ENCODE data around the gene HDAC4. TPM values are rescaled to one million over a fixed set of nuclear protein-coding genes. Genes with fewer than 3 reads are reported as not detected.

HDAC4 gene
- total RNA-seq, 4 donors from 2014 or later: 68.0 to 123 (median 86.5) TPM

DNA sequence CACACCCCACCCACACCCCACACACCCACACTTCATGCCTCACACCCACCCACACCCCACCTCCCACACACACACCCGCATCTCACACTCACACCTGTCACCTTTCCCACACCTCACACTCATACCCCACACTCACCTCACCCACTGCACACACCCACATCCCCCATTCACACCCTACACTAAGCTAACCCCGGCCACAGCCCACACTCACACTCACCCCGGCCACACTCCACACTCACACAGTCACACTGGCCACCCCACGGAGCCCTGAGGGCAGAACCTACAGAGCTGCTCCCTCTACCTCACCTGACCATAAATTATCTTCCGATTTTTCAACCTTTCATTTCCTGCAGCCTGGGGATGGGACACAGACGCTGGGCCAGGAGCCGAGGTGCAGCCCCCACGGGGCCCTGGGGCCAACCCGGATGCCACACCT is 241.3 kb downstream of the HDAC4 start:
- no peak for DNase-seq (ENCODE audit: low spot score in 2 of 2)
- Histone ChIP-seq H3K9me3 (no peaks in the 10 kb centered on the region), H3K27ac (no peak overlapping the region), H3K4me1 (peaks cover 0 to 41% (median 0%) of the 10 kb centered on the region in 4 donors), H3K27me3 (no peaks in the 10 kb centered on the region), H3K4me3 (no peak overlapping the region), H3K36me3 (peaks cover 0 to 61% (median 0%) of the 10 kb centered on the region in 3 donors)
- TF ChIP-seq, protein P1, sequence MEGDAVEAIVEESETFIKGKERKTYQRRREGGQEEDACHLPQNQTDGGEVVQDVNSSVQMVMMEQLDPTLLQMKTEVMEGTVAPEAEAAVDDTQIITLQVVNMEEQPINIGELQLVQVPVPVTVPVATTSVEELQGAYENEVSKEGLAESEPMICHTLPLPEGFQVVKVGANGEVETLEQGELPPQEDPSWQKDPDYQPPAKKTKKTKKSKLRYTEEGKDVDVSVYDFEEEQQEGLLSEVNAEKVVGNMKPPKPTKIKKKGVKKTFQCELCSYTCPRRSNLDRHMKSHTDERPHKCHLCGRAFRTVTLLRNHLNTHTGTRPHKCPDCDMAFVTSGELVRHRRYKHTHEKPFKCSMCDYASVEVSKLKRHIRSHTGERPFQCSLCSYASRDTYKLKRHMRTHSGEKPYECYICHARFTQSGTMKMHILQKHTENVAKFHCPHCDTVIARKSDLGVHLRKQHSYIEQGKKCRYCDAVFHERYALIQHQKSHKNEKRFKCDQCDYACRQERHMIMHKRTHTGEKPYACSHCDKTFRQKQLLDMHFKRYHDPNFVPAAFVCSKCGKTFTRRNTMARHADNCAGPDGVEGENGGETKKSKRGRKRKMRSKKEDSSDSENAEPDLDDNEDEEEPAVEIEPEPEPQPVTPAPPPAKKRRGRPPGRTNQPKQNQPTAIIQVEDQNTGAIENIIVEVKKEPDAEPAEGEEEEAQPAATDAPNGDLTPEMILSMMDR (IDR thresholded peaks at IDR 0.05): no peak
- no peak for TF ChIP-seq EP300 (IDR thresholded peaks at IDR 0.05)
- 93 to 96% methylated on average over 9 of the region's 9 CpGs for WGBS, 2 donors

GRCh38 chr2:239158641-239159475 is 242.0 kb downstream of the HDAC4 start:
- H3K9me3 ChIP-seq: no peaks in the 10 kb centered on the region
- DNase-seq (ENCODE audit: low spot score in 2 of 2): peak in 1 of 2 donors; percentile 10
- peaks cover 0 to 66% (median 0%) of the 10 kb centered on the region in 3 donors for H3K36me3 ChIP-seq
- H3K27me3 ChIP-seq: no peaks in the 10 kb centered on the region
- no peak overlapping the region for H3K4me3 ChIP-seq
- peaks cover 0 to 43% (median 0%) of the 10 kb centered on the region in 4 donors for H3K4me1 ChIP-seq
- peak overlapping the region in 1 of 4 donors; percentile 20 for H3K27ac ChIP-seq
- TF ChIP-seq, protein P1 (IDR thresholded peaks at IDR 0.05): no peak
- TF ChIP-seq EP300 (IDR thresholded peaks at IDR 0.05): no peak
- TF ChIP-seq POLR2A (IDR thresholded peaks at IDR 0.05): no peak
- WGBS, 2 donors: 96 to 97% methylated on average over 29 of the region's 29 CpGs

GRCh38 chr2:239157771-239158170 is 243.0 kb downstream of the HDAC4 start:
- peaks cover 0 to 43% (median 0%) of the 10 kb centered on the region in 4 donors for H3K4me1 ChIP-seq
- no peaks in the 10 kb centered on the region for H3K9me3 ChIP-seq
- peaks cover 0 to 66% (median 0%) of the 10 kb centered on the region in 3 donors for H3K36me3 ChIP-seq
- no peak overlapping the region for H3K4me3 ChIP-seq
- 50 to 74% methylated on average over 8 to 11 of the region's 11 CpGs for WGBS, 2 donors
- H3K27me3 ChIP-seq: no peaks in the 10 kb centered on the region
- peak in 1 of 2 donors; percentile 18 for DNase-seq (ENCODE audit: low spot score in 2 of 2)
- peak overlapping the region in 1 of 4 donors; percentile 92 for H3K27ac ChIP-seq
- TF ChIP-seq, protein P1 (IDR thresholded peaks at IDR 0.05): no peak
- no peak for TF ChIP-seq POLR2A (IDR thresholded peaks at IDR 0.05)
- no peak for TF ChIP-seq EP300 (IDR thresholded peaks at IDR 0.05)

- no peak overlapping the region for H3K4me3 ChIP-seq
- WGBS, 2 donors: 52 to 56% methylated on average over 12 of the region's 12 CpGs
- H3K27ac ChIP-seq: peak overlapping the region in 3 of 4 donors; percentile 5 to 92 (median 28)
- no peaks in the 10 kb centered on the region for H3K9me3 ChIP-seq
- peaks cover 0 to 46% (median 1%) of the 10 kb centered on the region in 4 donors for H3K4me1 ChIP-seq
- peak in 1 of 2 donors; percentile 11 for DNase-seq (ENCODE audit: low spot score in 2 of 2)
- H3K27me3 ChIP-seq: no peaks in the 10 kb centered on the region
- TF ChIP-seq EP300 (IDR thresholded peaks at IDR 0.05): no peak
- TF ChIP-seq, protein P1 (IDR thresholded peaks at IDR 0.05): no peak
- no peak for TF ChIP-seq POLR2A (IDR thresholded peaks at IDR 0.05)
- peaks cover 0 to 65% (median 0%) of the 10 kb centered on the region in 3 donors for H3K36me3 ChIP-seq
Observed at GRCh38 chr2:239157269-239157668, 243.6 kb downstream of the HDAC4 start.

All from tibial nerve (tissue), 4 donors.